Measurements from ENCODE around the gene ZDHHC14.

Gene ZDHHC14

GRCh38 chr6:157607317-157608109 is 226.5 kb downstream of the ZDHHC14 start:
- H3K4me1 ChIP-seq (ENCODE audit: control insufficient read depth, insufficient read depth, low read length) = peaks cover 21% of the 10 kb centered on the region
- H3K9me3 ChIP-seq (ENCODE audit: control insufficient read depth, insufficient read depth, low read length) = no peaks in the 10 kb centered on the region
- H3K27ac ChIP-seq (ENCODE audit: low read depth, low read length) = peak overlapping the region; percentile 13
- no peak overlapping the region for H3K4me3 ChIP-seq (ENCODE audit: low read depth, low read length)
- no peak overlapping the region for H3K9ac ChIP-seq (ENCODE audit: low read depth, low read length)
- no peaks in the 10 kb centered on the region for H3K36me3 ChIP-seq (ENCODE audit: control insufficient read depth, insufficient read depth, low read length)
- no peaks in the 10 kb centered on the region for H3K27me3 ChIP-seq (ENCODE audit: control insufficient read depth, insufficient read depth, low read length)

- no peaks in the 10 kb centered on the region for H3K27me3 ChIP-seq (ENCODE audit: control insufficient read depth, insufficient read depth, low read length)
- no peaks in the 10 kb centered on the region for H3K36me3 ChIP-seq (ENCODE audit: control insufficient read depth, insufficient read depth, low read length)
- H3K9me3 ChIP-seq (ENCODE audit: control insufficient read depth, insufficient read depth, low read length) = no peaks in the 10 kb centered on the region
- no peak overlapping the region for H3K9ac ChIP-seq (ENCODE audit: low read depth, low read length)
- no peak overlapping the region for H3K4me3 ChIP-seq (ENCODE audit: low read depth, low read length)
- H3K27ac ChIP-seq (ENCODE audit: low read depth, low read length) = no peak overlapping the region
- H3K4me1 ChIP-seq (ENCODE audit: control insufficient read depth, insufficient read depth, low read length) = peaks cover 21% of the 10 kb centered on the region
These were observed 227.5 kb downstream of the ZDHHC14 start for GRCh38 chr6:157608221-157609075.

GRCh38 chr6:157609117-157609516 is 228.1 kb downstream of the ZDHHC14 start:
- Histone ChIP-seq H3K9ac (ENCODE audit: low read depth, low read length) (no peak overlapping the region), H3K9me3 (ENCODE audit: control insufficient read depth, insufficient read depth, low read length) (no peaks in the 10 kb centered on the region), H3K4me3 (ENCODE audit: low read depth, low read length) (no peak overlapping the region), H3K27me3 (ENCODE audit: control insufficient read depth, insufficient read depth, low read length) (no peaks in the 10 kb centered on the region), H3K4me1 (ENCODE audit: control insufficient read depth, insufficient read depth, low read length) (peaks cover 21% of the 10 kb centered on the region), H3K36me3 (ENCODE audit: control insufficient read depth, insufficient read depth, low read length) (no peaks in the 10 kb centered on the region), H3K27ac (ENCODE audit: low read depth, low read length) (no peak overlapping the region)

- Histone ChIP-seq H3K27ac (ENCODE audit: low read depth, low read length) (no peak overlapping the region), H3K27me3 (ENCODE audit: control insufficient read depth, insufficient read depth, low read length) (no peaks in the 10 kb centered on the region), H3K9ac (ENCODE audit: low read depth, low read length) (no peak overlapping the region), H3K36me3 (ENCODE audit: control insufficient read depth, insufficient read depth, low read length) (no peaks in the 10 kb centered on the region), H3K4me1 (ENCODE audit: control insufficient read depth, insufficient read depth, low read length) (peaks cover 21% of the 10 kb centered on the region), H3K4me3 (ENCODE audit: low read depth, low read length) (no peak overlapping the region), H3K9me3 (ENCODE audit: control insufficient read depth, insufficient read depth, low read length) (no peaks in the 10 kb centered on the region)
These were observed 228.6 kb downstream of the ZDHHC14 start for GRCh38 chr6:157609556-157609955.

- Histone ChIP-seq H3K27me3 (ENCODE audit: control insufficient read depth, insufficient read depth, low read length) (no peaks in the 10 kb centered on the region), H3K9me3 (ENCODE audit: control insufficient read depth, insufficient read depth, low read length) (no peaks in the 10 kb centered on the region), H3K36me3 (ENCODE audit: control insufficient read depth, insufficient read depth, low read length) (no peaks in the 10 kb centered on the region), H3K9ac (ENCODE audit: low read depth, low read length) (no peak overlapping the region), H3K4me1 (ENCODE audit: control insufficient read depth, insufficient read depth, low read length) (peaks cover 21% of the 10 kb centered on the region), H3K4me3 (ENCODE audit: low read depth, low read length) (no peak overlapping the region), H3K27ac (ENCODE audit: low read depth, low read length) (no peak overlapping the region)
These were observed 229.5 kb downstream of the ZDHHC14 start for GRCh38 chr6:157610451-157610999.

- H3K9me3 ChIP-seq (ENCODE audit: control insufficient read depth, insufficient read depth, low read length) = no peaks in the 10 kb centered on the region
- no peak overlapping the region for H3K9ac ChIP-seq (ENCODE audit: low read depth, low read length)
- peaks cover 20% of the 10 kb centered on the region for H3K4me1 ChIP-seq (ENCODE audit: control insufficient read depth, insufficient read depth, low read length)
- H3K27me3 ChIP-seq (ENCODE audit: control insufficient read depth, insufficient read depth, low read length) = no peaks in the 10 kb centered on the region
- no peak overlapping the region for H3K27ac ChIP-seq (ENCODE audit: low read depth, low read length)
- no peaks in the 10 kb centered on the region for H3K36me3 ChIP-seq (ENCODE audit: control insufficient read depth, insufficient read depth, low read length)
- no peak overlapping the region for H3K4me3 ChIP-seq (ENCODE audit: low read depth, low read length)
These were observed 230.4 kb downstream of the ZDHHC14 start for GRCh38 chr6:157611406-157611805.

- Histone ChIP-seq H3K9me3 (ENCODE audit: control insufficient read depth, insufficient read depth, low read length) (no peaks in the 10 kb centered on the region), H3K36me3 (ENCODE audit: control insufficient read depth, insufficient read depth, low read length) (no peaks in the 10 kb centered on the region), H3K27ac (ENCODE audit: low read depth, low read length) (no peak overlapping the region), H3K27me3 (ENCODE audit: control insufficient read depth, insufficient read depth, low read length) (no peaks in the 10 kb centered on the region), H3K4me3 (ENCODE audit: low read depth, low read length) (no peak overlapping the region), H3K4me1 (ENCODE audit: control insufficient read depth, insufficient read depth, low read length) (peaks cover 5% of the 10 kb centered on the region), H3K9ac (ENCODE audit: low read depth, low read length) (no peak overlapping the region)
These were observed 232.1 kb downstream of the ZDHHC14 start for GRCh38 chr6:157613011-157613522.

GRCh38 chr6:157614026-157614568 is 233.1 kb downstream of the ZDHHC14 start:
- no peak overlapping the region for H3K9ac ChIP-seq (ENCODE audit: low read depth, low read length)
- H3K4me1 ChIP-seq (ENCODE audit: control insufficient read depth, insufficient read depth, low read length) = no peaks in the 10 kb centered on the region
- no peak overlapping the region for H3K27ac ChIP-seq (ENCODE audit: low read depth, low read length)

GRCh38 chr6:157615420-157615769 is 234.4 kb downstream of the ZDHHC14 start:
- H3K9ac ChIP-seq (ENCODE audit: low read depth, low read length) = no peak overlapping the region
- no peaks in the 10 kb centered on the region for H3K27me3 ChIP-seq (ENCODE audit: control insufficient read depth, insufficient read depth, low read length)
- H3K36me3 ChIP-seq (ENCODE audit: control insufficient read depth, insufficient read depth, low read length) = no peaks in the 10 kb centered on the region
- no peaks in the 10 kb centered on the region for H3K4me1 ChIP-seq (ENCODE audit: control insufficient read depth, insufficient read depth, low read length)
- H3K9me3 ChIP-seq (ENCODE audit: control insufficient read depth, insufficient read depth, low read length) = no peaks in the 10 kb centered on the region
- no peak overlapping the region for H3K27ac ChIP-seq (ENCODE audit: low read depth, low read length)
- no peak overlapping the region for H3K4me3 ChIP-seq (ENCODE audit: low read depth, low read length)

More at GRCh38 chr6:157614026-157614568, 233.1 kb downstream of the ZDHHC14 start:
- H3K36me3 ChIP-seq (ENCODE audit: control insufficient read depth, insufficient read depth, low read length) = no peaks in the 10 kb centered on the region
- no peaks in the 10 kb centered on the region for H3K27me3 ChIP-seq (ENCODE audit: control insufficient read depth, insufficient read depth, low read length)
- no peaks in the 10 kb centered on the region for H3K9me3 ChIP-seq (ENCODE audit: control insufficient read depth, insufficient read depth, low read length)
- no peak overlapping the region for H3K4me3 ChIP-seq (ENCODE audit: low read depth, low read length)

GRCh38 chr6:157615951-157616350 is 235.0 kb downstream of the ZDHHC14 start:
- Histone ChIP-seq H3K27ac (ENCODE audit: low read depth, low read length) (no peak overlapping the region), H3K36me3 (ENCODE audit: control insufficient read depth, insufficient read depth, low read length) (no peaks in the 10 kb centered on the region), H3K9ac (ENCODE audit: low read depth, low read length) (no peak overlapping the region), H3K4me1 (ENCODE audit: control insufficient read depth, insufficient read depth, low read length) (no peaks in the 10 kb centered on the region), H3K4me3 (ENCODE audit: low read depth, low read length) (no peak overlapping the region), H3K27me3 (ENCODE audit: control insufficient read depth, insufficient read depth, low read length) (no peaks in the 10 kb centered on the region), H3K9me3 (ENCODE audit: control insufficient read depth, insufficient read depth, low read length) (no peaks in the 10 kb centered on the region)

Data from HUES48 (cell line).